ENCODE measurements around the gene GARNL3. TPM values are rescaled to one million over a fixed set of nuclear protein-coding genes. Genes with fewer than 3 reads are reported as not detected.

GARNL3 gene
- total RNA-seq, 1 donor from 2014 or later = 10.4 TPM

DNA sequence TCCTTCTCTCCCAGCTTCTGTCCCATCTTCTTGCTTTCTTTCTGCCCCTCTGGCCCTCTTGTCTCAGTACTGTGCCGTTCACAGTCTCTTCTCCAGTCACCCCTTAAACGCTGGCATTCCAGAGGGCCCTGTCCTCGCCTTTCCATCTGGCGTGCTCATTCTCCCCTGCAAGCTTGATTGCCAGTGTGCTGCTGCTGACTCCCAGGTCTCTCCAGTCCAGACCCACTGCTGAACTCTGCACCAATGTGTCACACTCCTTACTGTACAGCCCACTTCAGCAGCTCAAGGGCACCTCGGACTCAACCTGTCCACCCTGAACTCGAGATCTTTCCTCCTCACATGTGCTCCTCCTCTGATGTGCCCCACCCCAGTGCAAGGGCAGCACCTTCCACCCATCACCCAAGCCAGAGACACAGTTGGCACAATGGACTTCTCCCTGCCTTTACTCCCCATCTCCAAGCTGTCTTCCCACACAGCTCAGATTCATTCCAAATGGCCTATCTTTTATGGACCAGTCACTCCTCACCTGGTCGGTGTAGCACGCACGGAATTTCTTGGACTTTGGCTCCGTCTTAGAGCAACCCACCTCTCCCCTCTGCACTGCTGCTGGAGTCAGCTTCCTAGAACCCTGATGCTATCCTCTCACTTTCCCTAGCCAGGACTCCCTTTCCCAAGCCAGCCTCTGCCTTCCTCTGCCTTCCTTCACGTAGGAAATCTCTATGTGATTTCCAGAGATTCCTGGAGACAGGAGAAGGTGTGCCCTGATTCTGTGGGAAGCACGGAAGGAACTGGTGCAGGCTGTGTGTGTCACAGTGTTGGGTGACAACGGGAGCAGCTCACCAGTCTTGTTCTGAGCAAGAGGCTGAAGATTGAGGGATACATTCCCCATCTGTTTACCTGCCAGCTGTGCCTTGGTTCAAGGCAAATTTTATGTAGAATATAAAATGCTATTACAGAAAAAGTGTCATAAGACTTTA is 106.4 kb downstream of the GARNL3 start:
- TF ChIP-seq, protein P1, sequence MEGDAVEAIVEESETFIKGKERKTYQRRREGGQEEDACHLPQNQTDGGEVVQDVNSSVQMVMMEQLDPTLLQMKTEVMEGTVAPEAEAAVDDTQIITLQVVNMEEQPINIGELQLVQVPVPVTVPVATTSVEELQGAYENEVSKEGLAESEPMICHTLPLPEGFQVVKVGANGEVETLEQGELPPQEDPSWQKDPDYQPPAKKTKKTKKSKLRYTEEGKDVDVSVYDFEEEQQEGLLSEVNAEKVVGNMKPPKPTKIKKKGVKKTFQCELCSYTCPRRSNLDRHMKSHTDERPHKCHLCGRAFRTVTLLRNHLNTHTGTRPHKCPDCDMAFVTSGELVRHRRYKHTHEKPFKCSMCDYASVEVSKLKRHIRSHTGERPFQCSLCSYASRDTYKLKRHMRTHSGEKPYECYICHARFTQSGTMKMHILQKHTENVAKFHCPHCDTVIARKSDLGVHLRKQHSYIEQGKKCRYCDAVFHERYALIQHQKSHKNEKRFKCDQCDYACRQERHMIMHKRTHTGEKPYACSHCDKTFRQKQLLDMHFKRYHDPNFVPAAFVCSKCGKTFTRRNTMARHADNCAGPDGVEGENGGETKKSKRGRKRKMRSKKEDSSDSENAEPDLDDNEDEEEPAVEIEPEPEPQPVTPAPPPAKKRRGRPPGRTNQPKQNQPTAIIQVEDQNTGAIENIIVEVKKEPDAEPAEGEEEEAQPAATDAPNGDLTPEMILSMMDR (conservative IDR thresholded peaks at IDR 0.05; ENCODE audit: low read depth, low read length) = no peak
- DNase-seq (ENCODE audit: low read depth) = no peak
- no peak overlapping the region for H3K4me3 ChIP-seq (ENCODE audit: low read depth, low read length)

DNA sequence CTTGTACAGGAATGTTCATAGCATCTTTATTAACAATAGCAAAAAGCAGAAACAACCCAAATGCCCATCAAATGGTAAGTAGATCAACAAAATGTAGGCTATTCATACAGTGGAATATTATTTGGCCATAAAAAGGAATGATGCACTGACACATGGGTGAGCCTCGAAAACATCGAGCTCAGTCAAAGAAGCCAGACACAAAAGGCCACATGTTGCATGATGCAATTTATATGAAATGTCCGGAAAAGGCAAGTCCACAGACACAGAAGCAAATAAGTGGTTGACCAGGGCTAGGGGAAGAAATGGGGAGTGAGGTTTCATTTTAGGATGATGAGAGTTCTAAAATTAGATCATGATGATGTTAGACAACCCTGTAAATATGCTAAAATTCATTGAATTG is 115.9 kb downstream of the GARNL3 start:
- TF ChIP-seq, protein P1 (conservative IDR thresholded peaks at IDR 0.05; ENCODE audit: low read depth, low read length) = no peak
- no peak for DNase-seq (ENCODE audit: low read depth)
- H3K4me3 ChIP-seq (ENCODE audit: low read depth, low read length) = no peak overlapping the region

DNA sequence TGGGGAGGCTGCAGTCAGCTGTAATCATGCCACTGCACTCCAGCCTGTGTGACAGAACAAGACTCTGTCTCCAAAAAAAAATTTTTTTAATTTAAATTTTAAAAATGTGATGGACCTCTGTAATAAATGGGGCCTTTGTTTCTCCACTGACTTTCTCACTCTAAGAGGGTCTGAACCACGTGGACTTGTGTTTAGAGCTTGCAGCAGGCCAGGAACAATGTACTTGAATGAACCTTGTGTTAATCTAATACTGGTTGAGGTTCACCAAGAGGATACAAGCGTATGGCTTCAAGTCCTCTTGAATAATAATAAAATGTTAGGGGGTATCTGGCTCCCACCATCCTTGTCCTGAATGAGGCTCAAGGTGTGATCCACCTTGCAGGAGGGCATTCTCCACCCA is 118.0 kb downstream of the GARNL3 start:
- TF ChIP-seq, protein P1 (conservative IDR thresholded peaks at IDR 0.05; ENCODE audit: low read depth, low read length) = no peak
- no peak for DNase-seq (ENCODE audit: low read depth)
- H3K4me3 ChIP-seq (ENCODE audit: low read depth, low read length) = no peak overlapping the region

DNA sequence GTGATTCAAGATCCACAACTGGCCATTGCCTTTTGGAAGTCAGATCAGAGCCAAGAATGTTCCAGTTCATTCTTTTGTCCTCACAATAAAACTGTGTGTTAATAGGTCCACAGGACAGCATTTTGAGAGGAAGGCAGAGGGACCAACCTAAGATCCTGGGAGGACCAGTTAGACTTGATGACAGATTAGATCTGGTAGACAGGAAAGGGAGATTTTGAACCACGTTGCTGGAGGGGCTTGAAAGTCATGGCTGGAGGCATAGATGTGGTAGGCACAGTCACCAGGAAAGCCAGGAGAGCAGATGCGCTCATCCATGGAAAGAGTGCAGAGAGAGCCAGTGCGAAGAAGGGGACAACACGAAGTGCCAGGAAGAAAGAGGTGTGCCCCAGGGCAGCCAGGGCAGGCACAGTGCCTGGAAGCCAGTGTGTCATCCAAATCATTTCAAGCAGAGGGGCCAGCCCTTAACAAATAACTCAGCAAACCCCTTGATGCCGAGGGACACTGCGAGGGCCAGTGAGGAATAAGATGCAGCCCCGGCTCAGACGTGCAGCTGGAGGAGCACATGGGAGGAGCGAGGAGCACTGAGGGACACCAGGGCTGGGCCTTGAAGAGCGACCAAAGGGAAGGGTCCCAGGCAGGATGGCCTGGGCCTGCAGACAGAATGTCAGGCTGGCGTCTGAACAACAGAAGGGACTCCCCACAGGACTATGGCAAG is 119.6 kb downstream of the GARNL3 start:
- no peak overlapping the region for H3K4me3 ChIP-seq (ENCODE audit: low read depth, low read length)
- DNase-seq (ENCODE audit: low read depth) = no peak
- TF ChIP-seq, protein P1 (conservative IDR thresholded peaks at IDR 0.05; ENCODE audit: low read depth, low read length) = no peak

DNA sequence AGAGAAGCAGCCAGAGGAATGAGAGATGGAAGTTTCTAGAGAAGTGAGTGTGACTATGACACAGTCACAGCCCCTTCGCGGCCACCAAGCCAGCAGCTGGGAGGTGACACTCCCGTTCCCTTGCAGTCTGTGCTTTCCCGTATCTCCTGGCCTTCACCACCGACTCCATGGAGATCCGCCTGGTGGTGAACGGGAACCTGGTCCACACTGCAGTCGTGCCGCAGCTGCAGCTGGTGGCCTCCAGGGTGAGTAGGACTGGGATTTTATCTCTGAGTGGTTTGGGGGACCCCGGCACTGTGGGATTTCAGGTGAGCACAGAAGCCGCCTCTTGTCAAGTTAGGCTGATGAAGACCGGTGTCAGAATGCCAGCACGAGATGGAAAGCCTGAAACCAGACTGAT is 120.3 kb downstream of the GARNL3 start:
- DNase-seq (ENCODE audit: low read depth) = no peak
- TF ChIP-seq, protein P1 (conservative IDR thresholded peaks at IDR 0.05; ENCODE audit: low read depth, low read length) = no peak
- H3K4me3 ChIP-seq (ENCODE audit: low read depth, low read length) = no peak overlapping the region

DNA sequence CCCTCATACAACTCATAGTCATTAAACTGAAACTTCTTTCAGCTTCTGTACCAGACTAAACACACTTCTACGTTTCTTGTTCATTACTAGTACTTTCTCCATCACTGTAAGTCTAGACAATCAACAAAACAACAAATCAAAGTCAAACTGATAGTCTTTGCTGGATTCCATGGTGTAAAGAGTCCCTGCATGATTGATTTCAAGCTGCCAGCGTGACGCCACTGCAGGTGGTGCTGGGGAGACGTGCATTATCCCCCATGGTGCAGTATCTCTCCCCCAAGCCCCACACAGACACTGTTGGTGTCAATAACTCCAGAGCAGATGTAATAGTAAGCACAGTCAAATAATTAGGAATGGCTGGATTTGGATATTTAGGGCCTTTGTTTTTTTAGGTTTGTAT is 121.7 kb downstream of the GARNL3 start:
- TF ChIP-seq, protein P1 (conservative IDR thresholded peaks at IDR 0.05; ENCODE audit: low read depth, low read length) = no peak
- H3K4me3 ChIP-seq (ENCODE audit: low read depth, low read length) = no peak overlapping the region
- no peak for DNase-seq (ENCODE audit: low read depth)
